MM.1S (cell line): ENCODE measurements around the gene BRIP1.

Experiments
- DNase-seq: peaks from one replicate; pipeline ENCODE4 v3.0.0-alpha.2; 2015
- H2AFZ ChIP-seq: fragments of 300-600 bp; sonication (generic); 2 replicates; pipeline ENCODE4 v1.6.0; 2016; ENCODE audit warnings: antibody characterized with exemption, low read length
- H3F3A ChIP-seq: fragments of 300-600 bp; sonication (generic); 2 replicates; pipeline ENCODE4 v1.6.1; 2016; ENCODE audit warnings: mild to moderate bottlenecking, antibody characterized with exemption, low read length, moderate library complexity, mixed read lengths; ENCODE audit not compliant: insufficient read depth
- H3K27ac ChIP-seq: fragments of 300-600 bp; sonication (generic); 2 replicates; pipeline ENCODE4 v1.5.1; 2016; ENCODE audit warnings: mild to moderate bottlenecking, low read length
- H3K27me3 ChIP-seq: fragments of 300-600 bp; sonication (generic); replicated peaks from 2 replicates; pipeline ENCODE4 v1.6.0; 2016; ENCODE audit warnings: low read length; ENCODE audit not compliant: insufficient read depth
- H3K36me3 ChIP-seq: fragments of 300-600 bp; sonication (generic); replicated peaks from 2 replicates; pipeline ENCODE4 v1.6.1; 2016; ENCODE audit warnings: mild to moderate bottlenecking, low read length, mixed read lengths; ENCODE audit not compliant: insufficient read depth
- H3K4me1 ChIP-seq: fragments of 300-600 bp; sonication (generic); 2 replicates; pipeline ENCODE4 v1.6.1; 2016; ENCODE audit warnings: low read length, mixed read lengths
- H3K4me2 ChIP-seq: fragments of 300-600 bp; sonication (generic); 2 replicates; pipeline ENCODE4 v1.6.0; 2016; ENCODE audit warnings: low read depth, low read length
- H3K4me3 ChIP-seq: fragments of 300-600 bp; sonication (generic); 2 replicates; pipeline ENCODE4 v1.5.1; 2016; ENCODE audit warnings: low read length, mixed read lengths
- H3K79me2 ChIP-seq: fragments of 300-600 bp; sonication (generic); 2 replicates; pipeline ENCODE4 v1.6.1; 2016; ENCODE audit warnings: mixed run types, low read length, mixed read lengths
- H3K9ac ChIP-seq: fragments of 300-600 bp; sonication (generic); 2 replicates; pipeline ENCODE4 v1.6.1; 2016; ENCODE audit warnings: low read length, mixed read lengths
- H3K9me2 ChIP-seq: fragments of 300-600 bp; sonication (generic); replicated peaks from 2 replicates; pipeline ENCODE4 v1.6.1; 2016; ENCODE audit warnings: mild to moderate bottlenecking, low read length, mixed read lengths; ENCODE audit not compliant: insufficient read depth
- H3K9me3 ChIP-seq: fragments of 300-600 bp; sonication (generic); replicated peaks from 2 replicates; pipeline ENCODE4 v1.6.1; 2016; ENCODE audit warnings: mild to moderate bottlenecking, low read length, mixed read lengths; ENCODE audit not compliant: insufficient read depth
- H4K20me1 ChIP-seq: fragments of 300-600 bp; sonication (generic); 2 replicates; pipeline ENCODE4 v1.6.1; 2016; ENCODE audit warnings: mild to moderate bottlenecking, low read length, moderate library complexity, mixed read lengths; ENCODE audit not compliant: insufficient read depth
- CTCF ChIP-seq: fragments of 300-600 bp; sonication (generic); IDR thresholded peaks from 2 replicates; pipeline ENCODE4 v1.5.1; 2016; ENCODE audit warnings: antibody characterized with exemption, low read length, mixed read lengths
- EZH2 ChIP-seq: fragments of 300-600 bp; sonication (generic); optimal IDR thresholded peaks from 2 replicates; pipeline ENCODE3; 2017; ENCODE audit warnings: low read depth, mild to moderate bottlenecking, antibody characterized with exemption, low read length, mixed read lengths
- EZH2phosphoT487 ChIP-seq: fragments of 300-600 bp; sonication (generic); IDR thresholded peaks from 2 replicates; pipeline ENCODE4 v1.6.1; 2018; ENCODE audit warnings: antibody characterized with exemption, low read length

BRIP1 gene

GRCh38 chr17:61797283-61797682 lies 66.0 kb downstream of the BRIP1 start:
- Histone ChIP-seq H3K27ac (no peak overlapping the region), H3K9me2 (no peaks in the 10 kb centered on the region), H4K20me1 (no peaks in the 10 kb centered on the region), H3K79me2 (no peaks in the 10 kb centered on the region), H3K9ac (no peak overlapping the region), H3K4me1 (no peaks in the 10 kb centered on the region), H3K4me3 (no peak overlapping the region), H3K9me3 (no peaks in the 10 kb centered on the region), H2AFZ (no peak overlapping the region), H3K27me3 (no peaks in the 10 kb centered on the region), H3K4me2 (no peak overlapping the region), H3K36me3 (no peaks in the 10 kb centered on the region), H3F3A (no peaks in the 10 kb centered on the region)
- TF ChIP-seq EZH2 (no peak), CTCF (no peak), EZH2phosphoT487 (no peak)
- DNase-seq = no peak

GRCh38 chr17:61795546-61795945 lies 67.8 kb downstream of the BRIP1 start:
- no peaks in the 10 kb centered on the region for H3K9me3 ChIP-seq
- H3K9me2 ChIP-seq = no peaks in the 10 kb centered on the region
- H3F3A ChIP-seq = no peaks in the 10 kb centered on the region
- no peak overlapping the region for H3K4me3 ChIP-seq
- no peak for DNase-seq
- H4K20me1 ChIP-seq = no peaks in the 10 kb centered on the region
- no peaks in the 10 kb centered on the region for H3K27me3 ChIP-seq
- no peaks in the 10 kb centered on the region for H3K4me1 ChIP-seq
- H3K27ac ChIP-seq = no peak overlapping the region
- no peak overlapping the region for H2AFZ ChIP-seq
- H3K4me2 ChIP-seq = no peak overlapping the region
- no peaks in the 10 kb centered on the region for H3K36me3 ChIP-seq
- H3K9ac ChIP-seq = no peak overlapping the region
- TF ChIP-seq EZH2 (no peak), CTCF (no peak), EZH2phosphoT487 (no peak)
- no peaks in the 10 kb centered on the region for H3K79me2 ChIP-seq

- DNase-seq = no peak
- Histone ChIP-seq H3K9me2 (no peaks in the 10 kb centered on the region), H3K27ac (no peak overlapping the region), H3K9me3 (no peaks in the 10 kb centered on the region), H3K4me1 (no peaks in the 10 kb centered on the region), H3K27me3 (no peaks in the 10 kb centered on the region), H2AFZ (no peak overlapping the region), H3K36me3 (no peaks in the 10 kb centered on the region), H3K4me3 (no peak overlapping the region), H3K79me2 (no peaks in the 10 kb centered on the region), H3K9ac (no peak overlapping the region), H3K4me2 (no peak overlapping the region), H4K20me1 (no peaks in the 10 kb centered on the region), H3F3A (no peaks in the 10 kb centered on the region)
- TF ChIP-seq CTCF (no peak), EZH2 (no peak), EZH2phosphoT487 (no peak)
Measured at GRCh38 chr17:61794792-61795191, 68.5 kb downstream of the BRIP1 start.

- no peak overlapping the region for H3K27ac ChIP-seq
- H3K36me3 ChIP-seq = no peaks in the 10 kb centered on the region
- H4K20me1 ChIP-seq = no peaks in the 10 kb centered on the region
- no peaks in the 10 kb centered on the region for H3K79me2 ChIP-seq
- H3K4me1 ChIP-seq = no peaks in the 10 kb centered on the region
- no peak for TF ChIP-seq CTCF
- no peak for TF ChIP-seq EZH2
- TF ChIP-seq EZH2phosphoT487 = no peak
- no peak overlapping the region for H3K4me3 ChIP-seq
- H3K9me2 ChIP-seq = no peaks in the 10 kb centered on the region
- H3K9ac ChIP-seq = no peak overlapping the region
- H3K4me2 ChIP-seq = no peak overlapping the region
- H2AFZ ChIP-seq = no peak overlapping the region
- no peaks in the 10 kb centered on the region for H3F3A ChIP-seq
- DNase-seq = no peak
- H3K27me3 ChIP-seq = no peaks in the 10 kb centered on the region
- no peaks in the 10 kb centered on the region for H3K9me3 ChIP-seq
Measured at GRCh38 chr17:61794242-61794641, 69.1 kb downstream of the BRIP1 start.
